Embryonic facial prominence (tissue), 1 donor: ENCODE measurements around the gene HOXA7.

ENCODE experiments used
- DNase-seq: peaks from one replicate; pipeline ENCODE4 v3.0.0-alpha.2; 2016; ENCODE audit errors: extremely low spot score

Gene HOXA7

DNA sequence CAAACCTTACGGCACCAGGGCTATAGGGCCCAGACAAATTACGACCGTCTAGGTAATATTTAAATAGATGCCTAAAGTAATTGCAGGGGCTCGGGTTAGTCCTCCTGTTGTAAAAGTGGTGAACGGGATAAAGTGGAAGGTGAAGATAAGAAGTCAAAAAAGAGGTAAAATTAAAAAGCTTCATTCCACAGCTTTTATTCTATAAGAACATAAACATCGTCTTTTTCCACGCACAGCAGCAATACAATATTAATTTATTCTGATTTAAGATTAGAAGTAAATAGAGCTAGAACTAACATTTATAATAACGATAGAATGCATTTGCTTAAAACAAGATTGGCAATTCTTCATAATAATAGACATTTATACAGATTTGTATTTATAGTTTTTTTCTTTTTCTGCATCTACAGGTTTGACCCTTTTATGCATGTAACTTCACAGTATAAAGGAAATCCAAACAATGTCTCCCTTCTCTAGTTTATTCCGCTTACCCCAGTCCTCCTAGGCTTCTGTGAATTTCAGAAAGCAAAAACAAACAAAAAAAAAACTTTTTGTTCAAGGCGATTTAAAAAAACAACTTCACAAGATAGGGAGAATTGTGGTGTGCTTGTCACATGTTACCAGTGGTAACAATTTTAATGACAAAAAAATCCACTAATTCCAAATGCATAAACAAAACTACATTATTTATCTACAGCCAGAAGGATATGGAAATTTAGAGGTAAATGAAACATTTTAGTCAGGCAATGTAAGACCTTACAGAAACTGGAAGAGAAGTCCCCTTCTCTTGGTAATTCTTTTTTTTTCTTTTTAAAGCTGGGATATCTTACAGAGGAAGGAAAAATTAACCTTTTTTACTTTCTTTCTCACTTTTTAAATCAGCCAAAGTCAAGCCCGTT lies 14.2 kb upstream of the HOXA7 start:
- DNase-seq = no peak

DNA sequence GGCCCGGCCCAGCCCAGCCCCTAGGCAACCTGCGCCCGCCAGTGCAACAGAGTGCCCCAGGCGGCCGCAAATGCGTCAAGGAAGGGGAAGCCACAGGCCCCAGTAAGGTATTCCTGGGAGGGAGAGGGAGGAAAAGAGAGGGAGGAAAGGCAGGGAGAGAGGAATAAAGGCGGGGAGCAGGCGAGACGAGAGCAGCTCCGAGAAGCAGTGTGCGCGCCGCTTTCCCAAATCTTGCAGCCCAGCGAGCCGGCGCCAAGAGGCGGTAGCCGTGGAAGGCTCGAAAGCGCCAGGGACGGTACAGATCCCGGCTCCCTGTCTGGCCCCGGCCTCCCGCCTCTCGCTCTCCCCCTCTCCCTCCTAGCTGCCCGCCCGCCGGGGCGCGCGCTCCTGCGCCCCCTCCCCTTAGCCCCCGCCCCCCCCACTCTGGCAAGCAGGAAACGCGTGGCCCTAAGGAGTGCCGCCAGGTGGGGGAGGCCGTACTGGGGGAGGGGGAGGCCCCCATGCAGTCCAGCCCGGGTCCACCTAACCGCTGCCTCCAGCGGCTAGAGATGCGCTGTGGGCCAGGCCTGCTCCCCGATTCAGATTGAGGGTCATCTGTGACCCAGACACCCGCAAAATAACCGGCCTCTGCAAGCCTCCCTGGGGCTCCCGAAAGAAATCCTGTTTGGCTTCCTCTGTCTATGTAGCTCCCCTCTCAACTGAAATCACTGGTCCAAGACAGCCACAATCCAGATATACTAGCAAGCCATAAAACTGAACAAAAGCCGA lies 13.4 kb upstream of the HOXA7 start:
- no peak for DNase-seq

DNA sequence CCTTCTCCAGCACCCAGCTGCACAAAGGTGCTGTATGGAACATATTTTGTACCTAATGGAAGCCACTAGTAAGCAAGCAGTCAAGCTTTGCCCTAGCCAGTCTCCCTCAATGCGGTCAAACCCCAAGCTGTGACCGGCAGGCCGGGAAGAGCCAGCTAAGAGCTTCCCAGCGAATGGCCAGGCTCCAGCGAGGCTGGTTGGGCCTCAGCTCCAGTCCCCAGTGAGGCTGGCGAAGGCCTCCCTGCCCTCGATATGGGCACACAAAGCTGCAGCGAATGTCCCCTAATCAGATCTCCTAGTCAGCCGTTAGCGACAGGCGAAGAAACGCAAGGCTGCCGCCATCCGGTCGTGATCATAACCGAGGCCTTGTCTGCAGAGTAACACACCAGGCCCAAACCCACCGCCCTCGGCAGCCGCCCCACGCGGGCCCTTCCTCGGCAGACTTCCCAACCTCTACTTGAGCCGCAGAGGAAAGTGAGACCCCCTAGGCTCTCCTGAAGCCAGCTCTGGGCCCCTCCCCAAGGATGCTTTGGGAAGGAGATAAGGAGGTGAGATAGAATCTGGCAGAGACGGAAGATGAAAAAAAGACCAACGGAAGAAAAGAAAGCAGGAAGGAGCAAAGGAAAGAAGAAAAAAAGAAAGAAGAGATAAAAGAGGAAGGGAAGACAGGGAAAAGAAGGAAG lies 11.9 kb upstream of the HOXA7 start:
- DNase-seq = no peak

DNA sequence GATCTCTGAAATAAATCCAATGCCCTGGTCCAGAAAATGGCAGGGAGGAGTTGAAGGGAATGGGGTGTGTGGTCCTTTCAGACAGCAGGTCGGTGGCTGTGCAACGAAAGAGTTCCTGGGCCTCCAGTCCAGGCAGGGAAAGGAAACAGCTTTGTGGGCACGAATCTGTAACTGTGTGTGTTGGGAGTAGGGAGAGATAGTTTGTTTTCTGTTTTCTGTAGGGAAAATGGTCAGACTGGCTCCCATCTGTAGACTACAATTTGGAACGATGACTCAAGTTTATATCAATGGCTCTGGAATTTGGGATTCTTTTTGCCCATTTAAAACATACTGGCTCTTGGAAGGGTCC lies 11.4 kb upstream of the HOXA7 start:
- no peak for DNase-seq

DNA sequence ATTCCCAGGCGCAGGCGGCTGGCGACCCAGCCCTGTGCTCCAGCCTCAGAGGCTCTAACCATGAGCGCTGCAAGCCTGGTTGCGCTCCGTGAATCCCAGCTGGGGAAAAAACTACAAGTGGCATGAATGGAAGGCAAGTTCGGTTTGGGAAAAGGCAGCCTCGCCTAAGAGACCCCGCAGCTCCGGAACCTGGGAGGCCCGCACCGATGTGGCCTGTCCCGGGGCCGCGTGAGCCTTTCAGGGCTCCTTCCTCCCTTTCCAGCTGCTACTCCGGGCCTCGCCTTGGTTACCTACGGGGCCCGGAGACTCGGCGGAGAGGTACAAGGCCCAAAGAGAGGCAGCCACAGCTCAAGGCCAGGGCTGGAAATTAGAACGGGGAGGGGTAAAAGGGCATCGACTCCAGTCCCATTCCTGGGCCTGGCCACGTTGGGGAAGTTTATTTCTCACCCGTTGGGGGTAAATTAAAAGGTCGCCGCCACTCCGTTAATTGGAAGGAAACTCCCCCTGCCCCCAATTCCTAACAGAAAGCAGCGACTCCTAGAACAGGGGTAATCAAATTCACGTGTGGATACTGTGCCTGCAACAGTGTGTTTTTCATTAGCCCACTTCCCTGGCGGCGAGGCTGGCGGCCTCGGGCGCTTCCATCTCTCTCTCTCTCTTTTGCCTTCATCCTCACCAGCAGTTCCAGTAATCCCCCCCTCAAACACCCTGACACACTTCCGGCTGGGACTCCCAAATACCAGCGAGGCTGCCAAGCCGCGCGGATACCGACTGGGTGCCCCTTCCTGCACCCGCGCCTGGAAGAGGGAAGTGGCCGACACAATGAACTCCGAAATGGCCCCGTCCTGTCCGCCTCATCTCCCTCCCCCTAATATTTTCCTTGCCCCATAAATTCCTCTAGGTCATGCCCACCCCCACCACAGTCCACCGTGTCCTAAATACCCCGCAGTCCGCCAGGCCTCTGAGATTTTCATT lies 10.3 kb upstream of the HOXA7 start:
- no peak for DNase-seq

DNA sequence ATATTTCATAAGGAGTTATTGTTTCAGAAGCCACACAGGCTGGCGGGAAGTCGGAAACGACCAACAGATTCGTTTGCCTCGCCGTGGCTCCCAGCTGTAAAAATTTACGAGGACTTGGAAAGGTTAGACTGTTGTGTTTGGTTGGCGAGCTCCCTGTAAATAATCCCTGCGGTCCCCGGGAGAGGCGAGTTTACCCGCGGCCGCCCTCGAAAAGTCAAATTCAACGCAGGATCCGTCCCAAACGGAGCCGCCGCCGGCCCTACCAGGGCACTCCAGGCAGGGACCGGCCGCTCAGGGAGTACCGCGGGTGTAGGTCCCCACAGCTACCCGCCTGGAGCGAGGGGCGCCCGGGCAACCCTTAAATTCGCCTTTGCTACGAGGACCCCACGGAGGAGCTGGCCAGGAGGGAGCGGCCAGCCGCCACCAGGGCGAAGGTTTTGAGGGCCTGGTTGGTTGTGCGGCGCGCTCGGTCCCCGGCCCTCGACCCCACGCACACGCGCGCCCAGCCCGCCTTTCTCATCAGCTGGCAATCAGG lies 9.6 kb upstream of the HOXA7 start:
- DNase-seq = no peak

DNA sequence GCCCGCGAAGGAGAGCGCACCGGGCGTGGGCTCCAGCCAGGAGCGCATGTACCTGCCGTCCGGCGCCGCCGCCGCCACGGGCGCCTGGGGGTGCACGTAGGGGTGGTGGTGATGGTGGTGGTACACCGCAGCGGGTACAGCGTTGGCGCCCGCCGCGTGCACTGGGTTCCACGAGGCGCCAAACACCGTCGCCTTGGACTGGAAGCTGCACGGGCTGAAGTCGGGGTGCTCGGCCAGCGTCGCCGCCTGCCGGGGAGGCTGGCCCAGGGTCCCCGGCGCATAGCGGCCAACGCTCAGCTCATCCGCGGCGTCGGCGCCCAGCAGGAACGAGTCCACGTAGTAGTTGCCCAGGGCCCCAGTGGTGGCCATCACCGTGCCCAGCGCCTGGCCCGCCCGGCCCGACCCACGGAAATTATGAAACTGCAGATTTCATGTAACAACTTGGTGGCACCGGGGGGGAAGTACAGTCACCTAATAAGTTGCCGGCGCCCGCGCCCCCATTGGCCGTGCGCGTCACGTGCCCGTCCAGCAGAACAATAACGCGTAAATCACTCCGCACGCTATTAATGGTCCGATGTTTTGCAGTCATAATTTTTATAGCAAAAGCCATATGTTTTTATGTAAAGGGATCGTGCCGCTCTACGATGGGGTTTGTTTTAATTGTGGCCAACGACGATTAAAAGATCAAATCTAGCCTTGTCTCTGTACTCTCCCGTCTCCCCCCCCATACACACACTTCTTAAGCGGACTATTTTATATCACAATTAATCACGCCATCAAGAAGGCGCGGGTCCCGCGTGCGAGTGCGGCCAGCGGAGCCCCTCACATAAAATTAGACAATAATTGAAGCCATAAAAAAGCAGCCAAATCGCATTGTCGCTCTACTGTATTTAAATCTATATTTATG lies 8.9 kb upstream of the HOXA7 start, which contains the start of gene HOXA9:
Gene HOXA9 (minus strand): TSS at position 449 of the 907 bp plus-strand sequence. CDS start 80 bp downstream, at position 369.
- no peak for DNase-seq

DNA sequence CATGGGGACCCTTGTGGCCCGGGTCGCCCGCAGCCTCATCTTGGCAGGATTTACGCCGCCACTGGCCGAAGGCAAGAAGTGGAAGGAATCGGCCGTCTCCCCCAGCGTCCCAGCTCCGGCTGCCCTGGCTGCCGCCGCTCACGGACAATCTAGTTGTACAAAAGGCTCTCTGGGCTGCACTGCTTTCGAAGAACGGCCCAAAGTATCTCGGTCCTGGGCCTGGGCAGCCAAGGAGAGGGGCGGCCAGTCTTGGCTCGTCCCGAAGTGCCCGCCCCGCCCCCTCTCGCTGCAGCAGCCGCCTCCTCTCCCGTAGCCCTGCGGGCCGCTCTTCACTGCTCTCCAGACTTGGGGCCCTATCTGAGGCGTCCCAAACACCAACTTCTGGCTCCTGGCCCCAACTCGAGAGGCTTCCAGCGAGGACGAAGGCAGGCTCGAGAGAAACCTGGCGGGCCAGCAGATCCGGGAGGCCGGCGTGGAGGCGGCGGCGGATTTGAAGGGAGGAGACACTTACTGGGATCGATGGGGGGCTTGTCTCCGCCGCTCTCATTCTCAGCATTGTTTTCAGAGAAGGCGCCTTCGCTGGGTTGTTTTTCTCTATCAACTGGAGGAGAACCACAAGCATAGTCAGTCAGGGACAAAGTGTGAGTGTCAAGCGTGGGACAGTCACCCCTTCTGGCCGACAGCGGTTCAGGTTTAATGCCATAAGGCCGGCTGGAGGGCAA lies 8.1 kb upstream of the HOXA7 start:
- DNase-seq = no peak

DNA sequence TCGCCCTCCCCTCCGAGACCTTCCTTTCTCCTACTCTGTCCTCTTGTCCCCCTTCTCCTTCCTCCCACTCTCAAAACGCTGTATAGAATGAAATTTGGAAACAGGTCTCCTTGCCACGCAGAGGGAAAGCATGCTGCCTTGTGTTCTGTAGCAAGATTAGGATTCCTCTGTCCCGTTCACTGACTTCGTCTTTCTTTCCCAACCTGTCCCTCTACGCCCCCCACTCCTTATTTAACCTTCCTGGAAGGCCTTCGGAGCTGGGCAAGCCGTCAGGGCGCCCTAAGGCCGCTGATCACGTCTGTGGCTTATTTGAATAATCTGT lies 7.5 kb upstream of the HOXA7 start:
- DNase-seq = no peak

DNA sequence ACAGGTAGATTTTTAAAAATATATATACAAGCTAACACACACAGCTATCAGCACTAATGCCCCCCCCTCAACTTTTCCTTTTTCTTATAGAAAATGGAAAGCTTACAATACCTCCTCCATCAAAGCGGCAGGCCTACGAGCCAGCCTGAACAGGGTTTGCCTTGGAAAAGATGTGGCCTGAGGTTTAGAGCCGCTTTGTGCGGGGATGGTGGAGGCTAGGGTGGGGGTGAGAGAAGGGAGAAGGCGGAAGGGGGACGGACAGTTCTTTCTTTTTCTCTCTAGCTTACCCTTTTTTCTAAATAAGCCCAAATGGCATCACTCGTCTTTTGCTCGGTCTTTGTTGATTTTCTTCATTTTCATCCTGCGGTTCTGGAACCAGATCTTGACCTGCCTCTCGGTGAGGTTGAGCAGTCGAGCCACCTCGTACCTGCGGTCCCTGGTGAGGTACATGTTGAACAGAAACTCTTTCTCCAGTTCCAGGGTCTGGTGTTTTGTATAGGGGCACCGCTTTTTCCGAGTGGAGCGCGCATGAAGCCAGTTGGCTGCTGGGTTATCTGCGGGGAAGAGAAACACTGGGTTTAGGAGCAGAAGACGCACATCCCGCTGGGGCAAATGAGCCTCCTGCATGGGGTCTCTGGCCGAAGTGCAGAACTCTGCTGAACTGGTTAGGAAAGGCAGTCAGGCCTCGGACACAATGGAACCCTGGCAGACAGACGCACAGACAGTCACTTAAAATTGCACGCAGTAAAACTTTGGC lies 7.0 kb upstream of the HOXA7 start:
- no peak for DNase-seq

DNA sequence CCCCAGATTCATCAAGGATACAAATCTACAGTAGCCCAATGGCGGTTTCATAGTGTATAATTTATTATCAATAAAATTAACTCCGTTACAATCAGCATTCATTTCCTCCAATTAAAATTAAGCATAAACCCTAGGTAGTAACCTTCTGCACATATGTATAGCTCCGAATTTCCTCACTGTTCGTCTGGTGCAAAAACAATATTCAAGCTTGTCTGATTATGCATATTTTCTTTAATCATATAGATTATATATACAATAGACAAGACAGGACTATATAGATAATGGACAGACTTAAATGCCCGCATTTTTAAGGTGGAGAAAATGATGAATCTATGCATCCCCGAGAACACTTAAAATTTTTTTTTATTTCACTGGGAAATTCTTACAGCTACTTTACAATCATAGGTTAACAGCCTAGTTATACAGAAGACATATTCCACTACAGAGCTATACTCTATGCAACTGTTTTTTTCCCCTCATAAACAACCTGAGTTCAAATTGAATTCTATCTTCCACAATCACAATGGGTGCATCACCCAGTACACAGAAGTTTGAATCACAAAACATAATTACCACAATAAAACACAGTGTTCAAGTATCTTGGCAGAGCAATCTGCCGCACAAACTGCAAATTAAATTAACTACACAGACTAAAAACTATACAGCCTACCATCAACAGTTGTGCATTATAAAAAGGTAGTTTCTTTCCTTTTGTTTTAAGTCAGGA lies 6.2 kb upstream of the HOXA7 start:
- no peak for DNase-seq

DNA sequence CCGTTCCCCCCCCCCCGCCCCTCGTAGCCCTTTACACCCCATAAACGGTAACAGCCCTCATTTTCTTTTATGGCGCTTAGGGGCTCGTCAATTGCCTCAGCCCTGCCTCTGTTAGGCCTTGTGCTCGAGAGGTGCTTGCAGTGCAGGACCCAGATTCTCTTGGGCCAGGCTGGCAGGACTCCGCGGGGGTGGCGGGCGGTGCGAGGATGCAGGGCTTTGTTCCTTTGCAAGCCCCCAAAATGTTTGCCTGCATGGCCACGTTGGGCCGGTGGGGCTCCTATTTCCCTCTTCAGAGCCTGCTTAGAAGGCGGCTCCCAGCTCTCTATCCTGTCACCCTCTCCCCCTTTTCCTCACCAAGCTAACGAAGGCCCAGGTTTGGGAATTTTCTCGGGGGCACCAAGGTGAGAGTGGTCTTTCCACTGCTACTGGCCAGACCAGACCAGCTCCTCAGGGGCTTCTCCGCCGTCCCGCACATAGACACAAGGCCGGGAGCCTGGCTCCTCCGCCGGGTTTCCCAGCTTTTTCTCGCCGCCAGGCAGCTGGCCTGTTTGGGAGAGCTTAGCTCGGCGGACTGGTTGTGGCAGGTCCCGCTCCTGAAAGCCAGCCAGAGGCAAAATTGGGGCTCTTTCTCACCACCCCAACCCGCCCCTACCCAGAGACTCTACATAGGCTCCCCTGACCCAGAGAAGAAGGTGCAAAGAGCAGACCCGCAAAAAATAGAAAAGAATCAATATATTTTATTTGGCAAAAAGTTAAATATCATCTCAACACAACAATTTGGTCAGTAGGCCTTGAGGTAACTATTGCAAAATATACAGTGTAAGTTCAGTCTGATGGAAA lies 5.5 kb upstream of the HOXA7 start:
- no peak for DNase-seq

DNA sequence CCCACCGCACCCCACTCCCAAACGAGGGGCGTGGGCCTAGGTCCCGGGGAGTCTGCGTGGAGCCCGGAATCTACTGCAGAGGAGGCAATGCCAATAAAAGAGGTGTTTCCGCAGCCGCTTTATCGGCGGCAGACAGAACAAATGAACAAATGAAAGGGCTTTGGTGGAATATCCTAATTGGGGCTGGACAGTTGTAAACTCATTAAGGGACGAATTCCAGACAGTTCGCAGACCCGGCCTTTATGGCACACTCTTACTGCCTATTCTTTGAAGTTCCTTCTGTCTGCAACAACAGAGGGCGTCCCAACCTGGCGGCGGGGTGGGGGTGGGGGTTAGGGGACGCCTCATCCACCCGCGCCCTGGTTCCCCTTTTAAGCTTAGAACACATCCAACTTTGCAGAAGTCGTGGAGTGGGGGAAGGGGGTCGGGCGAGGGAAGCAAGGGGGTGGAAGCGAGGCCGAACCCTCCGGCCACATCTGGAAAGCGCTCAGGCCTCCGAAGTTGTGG lies 4.8 kb upstream of the HOXA7 start:
- no peak for DNase-seq

DNA sequence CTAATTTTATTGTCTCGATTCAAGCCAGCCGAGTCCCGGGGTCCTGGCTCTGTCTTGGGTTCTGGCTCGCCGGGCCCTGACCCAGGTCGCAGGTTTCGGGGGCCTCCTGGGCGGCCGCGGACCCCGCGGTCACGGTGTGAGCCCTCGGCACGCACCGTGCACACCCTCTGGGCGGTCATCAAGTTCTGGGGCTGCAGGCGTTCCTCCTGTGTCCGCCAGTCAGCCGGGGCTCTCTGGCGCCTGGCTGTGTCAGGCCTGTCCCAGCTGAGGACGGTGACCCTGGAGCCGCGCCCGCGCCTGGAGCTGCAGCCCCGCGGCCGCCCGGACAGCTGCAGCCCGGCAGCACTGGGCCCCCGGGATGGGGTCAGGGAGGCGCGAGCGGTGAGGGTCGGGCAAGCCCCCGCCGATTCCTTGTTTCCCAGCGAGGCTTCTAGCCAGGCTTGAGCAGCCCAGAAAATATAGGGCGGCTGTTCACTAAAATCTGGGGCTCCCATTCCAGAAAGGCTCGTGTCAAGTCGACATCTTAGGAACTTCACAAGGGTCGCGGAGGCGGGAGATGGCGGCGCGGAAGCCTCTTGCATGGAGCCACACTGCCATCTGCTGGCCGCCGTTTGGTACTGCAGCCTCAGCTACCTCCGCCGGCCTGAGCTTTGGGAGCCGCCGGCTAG lies 4.2 kb upstream of the HOXA7 start:
- peak; percentile 78 for DNase-seq

DNA sequence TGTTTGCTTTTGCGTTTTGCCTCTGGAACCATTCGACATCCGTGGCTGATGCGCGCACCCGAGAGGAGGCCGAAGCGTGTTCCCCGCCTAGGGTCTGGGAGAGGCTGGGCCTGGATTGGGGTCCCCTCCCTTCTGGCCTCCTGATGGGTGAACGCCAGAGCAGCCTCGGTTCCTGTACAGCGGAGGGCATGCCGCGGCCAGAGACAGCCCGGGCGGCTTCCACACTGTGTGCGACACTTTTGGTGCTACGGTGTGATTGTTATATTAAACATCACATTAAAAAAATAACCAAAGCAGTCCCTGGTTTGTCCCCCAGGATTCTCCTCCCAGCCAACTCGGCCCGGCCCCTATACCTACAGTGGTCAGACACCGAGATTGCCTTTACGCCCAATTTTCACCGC lies 3.7 kb upstream of the HOXA7 start:
- DNase-seq = no peak
